HG02885 (cell line): Measurements from ENCODE around the gene FLVCR2.
"Not testable (repeated sequence)": the region's sequence is repeated elsewhere in the genome, so short reads cannot be mapped to it uniquely, and the experiment has no call there.

ENCODE experiments used
- ATAC-seq: cut with Tn5 transposase; IDR thresholded peaks from one replicate; pipeline ENCODE4 v1.9.1; 2021; ENCODE audit warnings: mild to moderate bottlenecking; ENCODE audit not compliant: unreplicated experiment, poor library complexity

FLVCR2 gene

DNA sequence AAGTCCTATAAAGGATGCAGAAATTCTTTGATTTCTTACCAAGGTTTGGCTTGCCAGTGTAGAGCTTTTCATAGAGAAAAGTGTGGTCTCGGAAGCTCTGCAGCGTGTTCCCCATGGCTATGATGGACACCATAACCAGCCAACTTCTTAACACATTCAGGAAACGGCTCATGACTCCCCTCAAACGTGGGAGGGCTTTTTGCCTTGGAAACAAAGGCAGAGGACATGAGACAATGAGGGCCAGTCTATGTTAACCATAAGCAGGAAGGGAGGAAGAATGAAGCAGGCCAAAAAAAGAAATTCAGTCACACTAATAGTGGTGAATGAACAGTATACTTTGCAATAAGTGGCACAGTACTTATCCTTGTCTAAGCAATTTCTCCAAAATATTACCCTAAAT lies 78.9 kb downstream of the FLVCR2 start:
- ATAC-seq = no peak

GRCh38 chr14:75658957-75659356 lies 80.5 kb downstream of the FLVCR2 start:
- no peak for ATAC-seq

- no peak for ATAC-seq
Measured at GRCh38 chr14:75660238-75660629, 81.8 kb downstream of the FLVCR2 start.

- ATAC-seq = peak; percentile 97
Measured at GRCh38 chr14:75660630-75661498, 82.4 kb downstream of the FLVCR2 start, which contains the start of the genes ERG28 and TTLL5. Gene ERG28, minus strand, starts transcription at chr14:75660876. Its CDS starts 3,374 bp downstream, at chr14:75657502. Gene TTLL5, plus strand, starts transcription at chr14:75661246. Its CDS starts 1,904 bp downstream, at chr14:75663150.

DNA sequence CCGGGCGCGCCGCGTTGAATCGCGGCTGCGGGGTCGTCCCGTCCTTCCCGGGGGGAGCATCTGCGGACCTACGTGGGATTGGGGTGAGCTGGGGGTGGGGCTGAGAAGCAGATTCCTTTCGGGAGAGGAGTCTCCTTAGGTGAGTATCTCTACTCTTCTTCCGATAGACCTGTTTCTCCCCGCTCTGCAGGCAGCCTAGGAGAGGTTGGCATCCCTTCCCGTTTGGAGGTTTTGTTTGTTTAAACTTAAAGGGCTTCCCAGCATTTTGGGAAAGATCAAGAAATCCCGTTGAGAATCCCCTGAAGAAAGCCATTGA lies 83.0 kb downstream of the FLVCR2 start:
- ATAC-seq = no peak

GRCh38 chr14:75662966-75663365 lies 84.5 kb downstream of the FLVCR2 start:
- no peak for ATAC-seq

DNA sequence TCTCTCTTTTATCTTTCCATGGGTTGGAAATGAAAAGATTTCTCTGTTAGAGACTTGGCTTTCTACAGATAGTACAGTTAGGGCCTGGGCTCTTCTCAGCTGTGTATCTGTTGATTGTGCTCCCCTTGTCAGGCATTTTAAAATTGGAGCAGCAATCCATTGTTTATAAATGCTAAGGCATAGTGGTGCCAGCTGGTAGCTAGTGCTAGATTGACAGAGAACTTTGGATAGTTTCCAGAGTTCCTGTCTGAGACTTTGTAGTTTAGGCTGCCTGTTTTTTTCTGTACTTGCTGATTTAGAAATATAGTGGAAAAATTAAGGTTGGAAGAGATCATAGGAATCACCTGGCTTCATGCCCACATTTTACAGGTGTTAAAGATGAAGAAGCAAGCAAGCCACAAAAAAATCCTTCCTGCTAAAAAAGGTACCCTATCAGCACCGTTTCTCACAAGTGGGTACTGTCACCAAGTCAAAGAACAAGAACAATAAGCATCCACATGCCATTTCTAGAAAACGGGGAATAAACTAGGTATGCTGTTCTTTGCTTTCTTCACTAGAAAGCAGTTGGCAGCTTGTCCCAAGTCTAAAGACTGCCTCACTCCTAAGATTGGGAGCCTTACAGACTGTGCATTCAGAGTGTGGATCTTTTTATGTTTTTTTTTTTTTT lies 88.8 kb downstream of the FLVCR2 start:
- no peak for ATAC-seq

DNA sequence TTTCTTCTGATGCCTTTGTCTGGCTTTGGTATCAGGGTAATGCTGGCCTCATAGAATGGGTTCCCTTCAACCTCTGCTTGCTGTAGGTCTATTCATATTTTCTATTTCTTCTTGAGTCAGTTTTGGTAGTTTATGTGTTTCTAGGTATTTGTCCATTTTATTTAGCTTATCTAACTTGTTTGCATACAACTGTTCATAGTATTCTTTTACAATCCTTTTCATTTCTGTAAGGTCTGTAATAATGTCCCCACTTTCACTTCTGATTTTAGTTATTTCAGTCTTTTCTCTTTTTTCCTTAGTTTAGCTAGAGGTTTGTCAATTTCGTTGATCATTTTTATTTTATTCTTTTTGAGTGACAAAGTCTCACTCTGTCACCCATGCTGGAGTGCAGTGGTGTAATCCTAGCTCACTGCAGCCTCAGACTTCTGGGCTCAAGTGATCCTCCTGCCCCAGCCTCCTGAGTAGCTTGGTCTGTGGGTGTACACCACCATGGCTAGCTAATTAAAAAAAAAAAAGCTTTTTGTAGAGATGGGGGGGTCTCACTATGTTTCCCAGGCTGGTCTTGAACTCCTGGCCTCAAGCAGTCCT lies 94.3 kb downstream of the FLVCR2 start:
- no peak for ATAC-seq

DNA sequence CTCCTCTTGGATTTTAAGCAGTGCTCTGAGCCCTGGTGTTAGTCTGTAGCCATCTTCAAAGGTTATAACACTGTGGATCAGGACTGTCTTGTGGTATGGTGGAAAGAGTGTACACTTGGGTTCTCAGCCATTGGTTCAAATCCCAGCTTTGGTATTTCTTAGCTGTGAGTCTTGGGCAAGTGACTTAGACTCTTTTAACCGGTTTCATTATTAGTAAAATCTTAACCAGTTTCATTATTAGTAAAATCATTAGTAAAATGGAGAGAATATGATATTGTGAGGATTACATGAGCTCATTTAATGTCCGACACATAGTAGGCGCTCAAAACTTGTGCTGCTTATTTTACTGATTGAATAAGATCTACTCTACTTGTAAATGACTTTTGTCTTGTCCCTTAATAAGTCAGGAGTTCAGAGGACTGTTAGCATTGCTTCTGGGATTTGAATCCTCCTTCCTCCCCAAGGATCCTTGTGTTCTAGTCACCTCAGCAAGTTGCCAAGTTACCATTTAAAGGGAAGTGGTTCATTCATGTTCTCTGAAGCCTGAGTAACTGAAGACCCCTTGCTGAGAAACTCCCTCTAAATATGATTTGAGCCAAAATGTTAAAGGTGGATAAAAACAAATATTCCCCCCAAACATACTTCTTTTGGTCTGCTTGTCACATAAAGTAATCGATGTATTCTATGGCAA lies 95.1 kb downstream of the FLVCR2 start:
- ATAC-seq = no peak

DNA sequence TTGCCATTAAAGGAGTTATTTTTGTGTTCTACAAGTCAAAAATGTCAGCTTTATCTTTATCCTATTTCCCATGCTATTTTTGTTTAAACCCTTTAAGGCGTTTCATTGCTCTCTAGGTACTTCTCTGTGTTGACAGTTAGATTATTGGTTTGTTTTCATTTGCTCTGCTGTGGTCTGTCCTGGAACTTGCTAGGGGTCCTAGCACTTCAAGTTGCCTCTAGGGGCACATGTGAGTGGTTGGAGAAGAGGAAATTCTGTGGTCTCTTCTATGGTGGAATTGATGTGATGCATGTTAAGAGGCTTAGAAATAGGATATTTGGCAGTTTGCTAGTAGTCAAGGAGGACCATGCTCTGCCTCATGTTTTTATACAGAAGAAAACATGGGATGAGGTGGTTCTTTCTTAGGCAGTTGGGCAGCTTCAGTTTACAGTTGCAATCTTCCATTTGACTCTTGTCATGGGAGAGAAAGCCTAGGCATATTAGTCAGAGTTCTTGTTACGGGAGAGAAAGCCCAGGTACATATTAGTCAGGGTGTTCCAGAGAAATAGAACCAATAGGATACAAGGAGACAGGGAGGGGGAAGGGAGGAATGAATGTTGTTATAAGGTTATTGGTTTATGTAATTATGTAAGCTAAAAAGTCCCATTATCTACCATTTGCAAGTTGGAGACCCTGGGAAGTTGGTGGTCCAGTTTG lies 97.0 kb downstream of the FLVCR2 start:
- ATAC-seq = no peak

- ATAC-seq = no peak
Measured at GRCh38 chr14:75685910-75686309, 107.5 kb downstream of the FLVCR2 start.

DNA sequence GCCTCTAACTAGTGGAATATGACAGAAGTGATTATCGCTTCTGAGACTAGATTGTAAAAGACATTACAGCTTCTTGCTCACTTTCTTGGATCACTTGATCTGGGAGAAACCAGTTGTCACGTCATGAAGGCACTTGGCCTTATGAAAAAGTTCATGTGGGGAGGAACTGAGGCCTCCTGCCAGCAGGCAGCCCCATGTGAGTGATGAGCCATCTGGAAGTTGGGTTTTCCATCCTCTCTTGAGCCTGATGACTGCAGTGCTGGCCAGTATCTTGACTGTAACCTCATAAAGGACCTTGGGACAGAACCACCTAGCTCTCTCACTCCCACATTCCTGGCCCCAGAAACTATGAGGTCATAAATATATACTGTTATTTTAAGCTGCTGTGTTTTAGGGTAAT lies 110.6 kb downstream of the FLVCR2 start:
- no peak for ATAC-seq

DNA sequence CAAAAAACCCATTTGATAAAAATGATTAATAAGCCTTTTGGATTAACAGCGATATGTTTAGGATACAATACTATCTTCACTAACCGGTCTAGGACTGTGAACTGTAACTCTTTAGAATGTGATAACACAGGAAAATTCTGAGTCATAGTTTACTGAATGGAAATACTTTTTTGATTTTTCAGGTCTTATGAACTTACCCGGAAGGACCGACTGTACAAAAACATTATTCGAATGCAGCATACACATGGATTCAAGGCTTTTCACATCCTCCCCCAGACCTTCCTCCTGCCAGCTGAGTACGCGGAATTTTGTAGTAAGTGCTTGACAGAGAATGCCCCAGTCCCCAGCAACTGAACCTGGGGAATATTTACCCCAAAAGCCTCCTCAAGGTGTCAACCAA lies 111.6 kb downstream of the FLVCR2 start:
- ATAC-seq = no peak

DNA sequence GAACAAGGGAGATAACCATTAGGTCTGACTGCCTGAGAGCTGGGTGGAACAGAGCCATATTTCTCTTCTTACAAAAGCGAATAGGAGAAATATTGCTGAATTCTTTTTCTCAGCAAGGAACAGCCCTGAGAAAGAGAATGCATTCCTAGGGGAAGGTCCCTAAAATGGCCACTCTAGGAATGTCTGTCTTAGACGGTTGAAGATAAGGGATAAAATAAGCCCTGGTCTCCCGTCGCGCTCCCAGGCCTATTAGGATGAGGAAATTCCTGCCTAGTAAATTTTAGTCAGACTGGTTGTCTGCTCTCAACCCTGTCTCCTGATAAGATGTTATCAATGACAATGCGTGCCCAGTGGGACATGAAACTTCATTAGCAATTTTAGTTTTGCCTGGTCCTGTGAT lies 116.6 kb downstream of the FLVCR2 start:
- not testable (repeated sequence) for ATAC-seq

GRCh38 chr14:75697386-75697785 lies 119.0 kb downstream of the FLVCR2 start:
- no peak for ATAC-seq
